HG03103 (cell line): Measurements from ENCODE around the gene SMIM31.

Experiments used
- ATAC-seq: cut with Tn5 transposase; IDR thresholded peaks from one replicate; pipeline ENCODE4 v1.9.1; 2021; ENCODE audit warnings: low read depth; ENCODE audit not compliant: unreplicated experiment

The SMIM31 gene

DNA sequence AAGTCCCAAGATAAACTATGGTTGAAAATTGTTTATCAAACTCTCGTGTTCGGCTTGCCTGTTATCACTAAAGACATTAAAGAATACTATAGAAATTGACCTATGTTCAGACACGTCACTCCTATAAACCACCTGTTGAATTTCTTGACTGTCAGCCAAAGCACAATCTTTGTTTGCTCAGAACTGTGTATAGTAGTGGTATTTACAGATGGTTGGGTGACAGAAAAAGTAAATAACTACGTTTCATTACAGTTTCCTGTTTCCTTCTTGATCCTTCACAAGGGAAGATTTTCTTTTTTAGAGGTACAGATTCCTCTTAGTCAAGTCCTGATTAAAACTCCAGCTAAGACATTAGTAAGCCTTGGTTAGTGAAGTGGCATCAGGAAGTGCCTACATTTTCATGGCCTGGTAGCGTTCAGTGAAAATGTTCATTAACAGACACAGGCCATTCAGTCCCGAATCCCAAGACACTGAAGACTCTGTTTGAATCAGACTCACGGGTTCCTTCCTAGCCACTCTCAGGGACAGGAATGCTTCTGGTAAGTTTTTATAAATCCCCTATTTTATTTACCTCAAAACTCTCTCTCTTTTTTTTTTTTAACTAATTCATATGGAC lies at the start of gene SMIM31:
Gene SMIM31, plus strand, starts transcription at position 259 of the 616 bp plus-strand sequence. CDS start 16,313 bp downstream, outside the sequence.
- ATAC-seq = no peak

GRCh38 chr4:164706675-164707074 lies 47.3 kb upstream of the SMIM31 start:
- ATAC-seq = no peak

- ATAC-seq = no peak
Measured at GRCh38 chr4:164716901-164717300, 37.0 kb upstream of the SMIM31 start.

DNA sequence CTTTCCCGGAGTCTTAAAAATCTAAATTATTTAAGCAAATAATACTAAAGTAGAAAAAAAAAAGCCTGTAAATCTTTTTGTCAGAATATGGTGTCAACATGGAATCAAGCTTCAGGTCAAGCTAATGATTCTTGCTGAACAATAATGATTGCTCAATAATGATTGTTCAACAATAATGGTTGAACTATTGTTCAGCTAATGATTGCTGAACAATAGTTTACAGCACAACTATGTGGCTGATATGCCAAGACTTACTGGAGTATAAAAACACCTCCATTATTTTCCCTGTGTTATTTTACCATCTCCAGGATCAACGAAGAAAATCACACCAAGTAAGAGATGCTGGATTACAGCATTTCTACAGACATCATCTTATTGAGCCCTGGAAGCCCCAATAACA lies 35.1 kb upstream of the SMIM31 start:
- ATAC-seq = no peak

GRCh38 chr4:164725066-164725465 lies 28.9 kb upstream of the SMIM31 start:
- no peak for ATAC-seq

GRCh38 chr4:164730705-164731393 lies 23.1 kb upstream of the SMIM31 start:
- no peak for ATAC-seq

GRCh38 chr4:164731827-164732474 lies 22.0 kb upstream of the SMIM31 start:
- peak; percentile 65 for ATAC-seq

DNA sequence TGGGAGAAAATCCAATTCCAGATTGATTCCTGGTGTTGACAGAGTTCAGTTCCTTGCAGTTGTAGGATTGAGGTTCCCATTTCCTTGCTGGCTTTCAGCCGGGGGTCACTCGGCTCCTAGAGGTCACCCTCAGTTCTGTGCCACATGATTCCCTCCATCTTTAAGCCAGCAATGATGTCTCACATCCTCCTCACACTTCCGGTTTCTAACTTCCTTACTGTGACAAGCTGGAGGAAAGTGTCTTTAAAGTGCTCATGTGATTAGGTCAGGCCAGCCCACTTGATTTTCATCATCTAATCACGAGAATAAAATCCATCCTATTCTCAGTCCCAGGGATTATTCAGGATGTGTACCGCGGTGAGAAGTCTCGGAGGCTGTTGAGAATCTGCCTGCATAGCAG lies 19.4 kb upstream of the SMIM31 start:
- peak; percentile 58 for ATAC-seq

- no peak for ATAC-seq
Measured at GRCh38 chr4:164748375-164748774, 5.6 kb upstream of the SMIM31 start.

DNA sequence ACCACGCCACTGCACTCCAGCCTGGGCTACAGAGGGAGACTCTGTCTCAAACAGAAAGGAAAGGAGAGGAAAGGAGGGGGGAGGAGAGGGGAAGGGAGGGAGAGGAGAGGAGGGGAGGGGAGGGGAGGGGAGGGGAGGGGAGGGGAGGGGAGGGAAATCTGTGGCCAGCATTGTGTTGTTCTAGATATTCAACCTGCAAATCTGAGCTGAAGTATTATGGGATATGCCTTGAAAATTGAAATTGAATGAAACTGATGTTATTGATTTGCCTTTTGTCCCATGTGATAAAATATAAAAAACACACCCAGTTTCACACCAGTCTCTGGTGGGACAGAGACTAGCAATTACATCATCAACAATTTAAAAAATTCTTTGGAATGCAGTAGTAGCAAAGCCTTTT lies 1.5 kb downstream of the SMIM31 start:
- no peak for ATAC-seq

DNA sequence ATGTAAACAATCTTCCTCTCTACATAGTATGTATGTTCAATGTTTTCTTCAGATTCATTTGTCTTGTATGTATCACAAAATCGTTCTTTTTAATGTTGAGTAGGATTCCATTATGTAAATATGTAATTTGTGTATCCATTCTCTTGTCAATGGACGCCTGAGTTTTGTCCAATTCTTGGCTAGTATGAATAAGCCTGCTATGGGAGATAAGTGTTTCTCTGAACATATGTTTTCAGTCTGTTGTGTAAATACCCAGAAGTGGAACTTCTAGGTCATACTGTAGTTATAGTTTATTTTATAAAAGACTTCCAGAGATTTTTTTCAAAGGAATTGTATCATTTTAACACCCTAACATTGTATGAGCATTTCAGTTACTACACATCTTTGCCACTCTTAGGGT lies 2.8 kb downstream of the SMIM31 start:
- no peak for ATAC-seq

- ATAC-seq = no peak
Measured at GRCh38 chr4:164761241-164761640, 7.3 kb downstream of the SMIM31 start.

- no peak for ATAC-seq
Measured at GRCh38 chr4:164761746-164762275, 7.9 kb downstream of the SMIM31 start.

DNA sequence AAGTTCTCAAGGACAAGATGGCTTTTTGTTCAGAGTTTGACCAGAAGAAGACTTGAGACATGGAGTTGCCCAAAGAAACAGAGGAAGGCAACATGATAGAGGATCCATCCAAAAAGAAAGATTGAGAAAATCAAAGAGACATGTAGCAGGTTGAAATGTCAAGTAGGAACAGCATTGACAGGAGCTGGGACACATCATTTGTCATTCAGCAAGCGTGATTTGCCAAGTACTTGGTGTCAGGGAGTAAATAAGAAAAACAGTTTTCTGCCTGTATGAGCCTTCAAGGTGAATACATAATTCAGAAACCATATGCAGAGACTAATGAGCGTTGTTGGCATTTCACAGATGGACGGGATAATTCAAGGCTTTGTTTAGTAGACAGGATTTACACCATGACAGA lies 11.2 kb downstream of the SMIM31 start:
- no peak for ATAC-seq

DNA sequence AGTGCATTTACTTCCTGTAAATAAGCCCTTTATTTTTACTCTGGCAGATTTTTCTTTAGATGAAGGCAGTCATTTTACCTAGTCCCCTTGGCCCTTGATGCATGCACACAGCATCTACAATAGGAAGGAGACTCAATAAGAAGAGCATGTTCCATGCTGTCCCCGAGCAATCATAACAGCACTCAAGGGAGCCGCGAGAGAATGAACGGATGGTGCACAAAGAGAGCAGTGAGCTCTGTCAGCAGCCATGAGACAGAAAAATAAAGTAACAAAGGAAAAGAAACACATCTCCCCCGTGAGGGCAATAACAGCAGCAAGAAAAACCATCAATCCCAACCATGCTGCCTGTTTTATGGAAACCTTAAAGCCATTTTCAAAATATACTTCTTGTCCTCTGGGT lies 11.9 kb downstream of the SMIM31 start:
- ATAC-seq = no peak

- peak; percentile 60 for ATAC-seq
Measured at GRCh38 chr4:164768516-164768915, 14.6 kb downstream of the SMIM31 start.

DNA sequence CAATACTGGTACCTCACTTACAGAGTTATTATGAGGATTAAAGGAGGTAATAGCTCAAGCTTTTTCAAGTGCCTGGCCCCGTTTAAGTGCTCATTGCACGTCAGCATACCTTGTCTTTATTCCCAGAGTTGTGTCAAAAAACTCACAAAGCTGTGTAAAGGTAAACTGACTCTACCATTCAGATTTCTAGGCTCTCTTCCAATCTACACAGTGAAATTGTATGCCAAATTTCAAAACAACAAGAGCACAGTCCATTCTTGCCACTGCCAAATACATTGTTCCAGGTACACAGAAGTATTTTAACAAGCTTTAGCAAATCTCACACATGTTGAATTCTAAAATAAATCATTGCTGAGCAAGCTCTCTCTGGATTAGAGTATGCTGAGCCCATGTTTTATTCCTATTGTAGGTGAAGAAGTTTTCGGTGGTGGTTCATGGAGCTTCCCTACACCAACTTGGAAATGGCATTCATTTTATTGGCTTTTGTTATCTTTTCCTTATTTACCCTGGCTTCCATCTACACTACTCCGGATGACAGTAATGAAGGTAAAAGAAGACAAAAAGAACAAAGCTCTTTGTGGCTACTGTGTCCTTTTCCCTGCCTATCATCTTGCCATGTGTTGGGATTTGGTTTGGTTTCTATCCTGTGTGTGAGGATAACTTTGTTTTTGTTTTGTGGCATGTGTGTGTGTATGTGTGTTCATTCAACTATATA lies 16.2 kb downstream of the SMIM31 start:
- no peak for ATAC-seq

DNA sequence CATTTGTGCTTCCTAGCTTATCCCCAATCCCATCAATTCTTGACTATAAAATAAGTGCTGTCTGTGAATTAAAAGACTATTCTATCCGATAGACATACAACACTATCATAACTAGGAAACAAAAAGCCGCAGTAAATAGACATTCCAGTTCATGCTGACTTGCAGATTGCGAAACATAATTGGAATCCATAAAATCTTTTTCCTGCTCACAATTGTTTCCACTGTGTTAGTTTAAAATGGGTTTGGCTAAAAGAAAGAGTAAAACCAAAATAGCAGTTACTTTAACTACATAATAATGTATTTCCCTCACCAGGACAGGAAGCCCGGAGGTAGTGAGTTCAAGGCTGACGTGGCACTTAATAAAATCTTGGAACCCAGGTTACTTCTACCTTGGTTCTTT lies 17.2 kb downstream of the SMIM31 start:
- no peak for ATAC-seq

DNA sequence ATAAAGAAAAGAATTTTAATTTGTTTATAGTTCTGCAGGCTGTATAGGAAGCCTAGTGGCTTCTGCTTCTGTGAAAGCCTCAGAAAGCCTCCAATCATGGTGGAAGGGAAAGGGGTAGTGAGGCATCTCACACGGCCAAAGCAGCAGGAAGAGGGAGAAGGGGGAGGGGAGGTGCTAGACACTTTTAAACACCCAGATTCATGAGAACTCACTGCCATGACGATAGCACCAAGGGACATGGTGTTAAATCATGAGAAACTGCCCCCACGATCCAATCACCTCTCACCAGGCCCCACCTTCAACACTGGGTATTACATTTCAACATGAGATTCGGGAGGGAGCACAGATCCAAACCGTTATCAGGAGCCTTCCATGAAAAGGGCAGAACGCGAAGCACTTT lies 18.1 kb downstream of the SMIM31 start:
- no peak for ATAC-seq

DNA sequence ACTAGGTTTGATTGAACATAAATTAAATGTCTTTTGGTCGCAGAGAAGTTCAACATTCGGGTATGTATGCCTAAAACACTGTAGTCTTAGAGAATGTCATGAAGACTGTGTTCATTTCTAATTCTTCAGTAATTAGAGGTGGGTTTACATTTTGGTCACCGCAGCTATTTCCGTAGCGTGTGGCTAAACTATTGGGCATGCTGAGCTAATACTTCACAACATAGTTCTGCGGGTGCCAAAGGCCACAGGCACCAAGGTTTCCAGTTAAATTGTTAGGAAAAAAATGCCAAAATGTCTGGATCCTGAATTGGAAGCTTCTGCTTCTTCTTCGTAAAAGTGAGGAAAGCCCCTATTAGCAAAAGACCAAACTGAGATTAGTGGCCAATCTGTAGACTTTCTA lies 25.1 kb downstream of the SMIM31 start:
- ATAC-seq = no peak

GRCh38 chr4:164779811-164780216 lies 25.9 kb downstream of the SMIM31 start:
- peak; percentile 74 for ATAC-seq
